Coronary artery (tissue), 2 donors: ENCODE data around the gene B4GALT2.

Experiments used
- DNase-seq: peaks from one replicate; pipeline ENCODE4 v3.0.0-alpha.2; 2017; ENCODE audit warnings: low spot score
- H3K27ac ChIP-seq, 2 donors: fragments of 200-600 bp; sonication (generic); one replicate each; pipeline ENCODE4 v1.5.1; 2016 to 2019
- H3K4me3 ChIP-seq: fragments of 200-600 bp; sonication (generic); 2 replicates; pipeline ENCODE4 v1.5.1; 2016; ENCODE audit warnings: mild to moderate bottlenecking, moderate library complexity
- TF ChIP-seq, protein P1 (sequence below): fragments of 200-600 bp; sonication (generic); IDR thresholded peaks from one replicate; pipeline ENCODE4 v1.5.1; 2019; ENCODE audit warnings: antibody characterized with exemption

B4GALT2 gene

DNA sequence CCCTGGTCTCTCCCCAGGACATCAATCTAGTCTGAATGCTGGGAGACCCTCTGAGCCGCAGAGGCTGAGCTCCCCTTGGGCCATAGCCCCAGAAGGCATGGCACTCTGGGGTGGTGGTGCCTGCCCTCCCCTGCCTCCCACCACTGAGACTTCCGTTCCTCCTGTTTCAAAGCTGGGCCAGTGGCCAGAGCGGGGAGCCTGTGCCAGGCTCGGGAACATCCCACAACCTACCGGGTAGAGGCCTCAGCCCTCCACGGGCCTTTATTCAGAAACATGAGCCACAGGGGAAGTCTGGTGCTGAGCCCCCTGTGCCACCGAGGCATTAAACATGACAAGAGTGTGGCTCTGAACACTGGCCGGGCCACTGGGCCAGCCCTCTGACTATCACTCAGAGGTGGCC, 20.4 kb downstream of the B4GALT2 start:
- no peak for DNase-seq
- no peak overlapping the region for H3K27ac ChIP-seq
- TF ChIP-seq, protein P1, sequence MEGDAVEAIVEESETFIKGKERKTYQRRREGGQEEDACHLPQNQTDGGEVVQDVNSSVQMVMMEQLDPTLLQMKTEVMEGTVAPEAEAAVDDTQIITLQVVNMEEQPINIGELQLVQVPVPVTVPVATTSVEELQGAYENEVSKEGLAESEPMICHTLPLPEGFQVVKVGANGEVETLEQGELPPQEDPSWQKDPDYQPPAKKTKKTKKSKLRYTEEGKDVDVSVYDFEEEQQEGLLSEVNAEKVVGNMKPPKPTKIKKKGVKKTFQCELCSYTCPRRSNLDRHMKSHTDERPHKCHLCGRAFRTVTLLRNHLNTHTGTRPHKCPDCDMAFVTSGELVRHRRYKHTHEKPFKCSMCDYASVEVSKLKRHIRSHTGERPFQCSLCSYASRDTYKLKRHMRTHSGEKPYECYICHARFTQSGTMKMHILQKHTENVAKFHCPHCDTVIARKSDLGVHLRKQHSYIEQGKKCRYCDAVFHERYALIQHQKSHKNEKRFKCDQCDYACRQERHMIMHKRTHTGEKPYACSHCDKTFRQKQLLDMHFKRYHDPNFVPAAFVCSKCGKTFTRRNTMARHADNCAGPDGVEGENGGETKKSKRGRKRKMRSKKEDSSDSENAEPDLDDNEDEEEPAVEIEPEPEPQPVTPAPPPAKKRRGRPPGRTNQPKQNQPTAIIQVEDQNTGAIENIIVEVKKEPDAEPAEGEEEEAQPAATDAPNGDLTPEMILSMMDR = no peak
- H3K4me3 ChIP-seq = no peak overlapping the region

DNA sequence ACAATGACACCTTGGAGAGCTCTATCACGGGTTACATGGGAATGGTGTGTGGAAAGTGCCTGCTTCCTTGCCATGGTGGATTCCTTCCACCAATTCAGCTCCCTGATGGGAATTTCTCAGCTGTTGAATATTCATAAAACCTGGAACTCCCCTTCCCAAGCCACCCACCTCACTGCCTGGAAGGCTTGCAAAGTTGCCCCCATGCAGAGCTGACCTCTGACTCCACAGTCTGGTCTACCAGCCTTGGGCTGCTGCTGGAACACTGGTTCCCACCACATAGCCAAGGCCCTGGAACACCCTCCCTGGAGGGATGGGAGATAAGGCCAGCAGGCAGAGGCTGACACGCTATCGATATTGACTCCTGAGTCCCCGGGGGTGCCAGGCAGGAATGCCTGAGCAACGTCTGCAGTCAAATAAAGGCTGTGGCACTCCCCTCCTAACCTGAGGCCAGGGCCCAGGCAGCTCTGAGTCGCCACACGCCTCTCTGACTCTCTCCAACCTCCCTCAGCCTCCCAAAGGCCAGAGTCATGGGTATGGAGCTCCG, 21.2 kb downstream of the B4GALT2 start:
- DNase-seq = no peak
- TF ChIP-seq, protein P1 = no peak
- no peak overlapping the region for H3K4me3 ChIP-seq
- no peak overlapping the region for H3K27ac ChIP-seq

DNA sequence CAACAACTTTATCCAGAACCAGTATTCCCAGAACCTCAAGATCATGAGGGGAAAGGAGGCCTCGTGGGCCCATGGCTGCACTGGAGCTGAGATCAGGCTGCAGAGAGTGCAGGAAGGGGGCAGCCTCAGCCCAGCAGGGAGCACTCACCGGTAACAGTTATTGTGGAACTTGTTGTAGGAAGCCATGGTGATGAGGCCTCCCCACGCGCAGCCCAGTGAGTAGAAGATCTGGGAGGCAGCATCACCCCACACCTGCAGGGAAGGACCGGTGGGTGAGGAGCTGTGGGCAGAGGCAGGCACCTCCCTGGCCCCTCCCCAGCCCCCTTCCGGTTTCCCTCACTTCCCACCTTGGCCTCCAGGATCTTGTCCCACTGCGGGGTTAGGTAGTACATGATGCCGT, 23.2 kb downstream of the B4GALT2 start:
- H3K4me3 ChIP-seq = no peak overlapping the region
- no peak overlapping the region for H3K27ac ChIP-seq
- no peak for DNase-seq
- TF ChIP-seq, protein P1 = no peak

DNA sequence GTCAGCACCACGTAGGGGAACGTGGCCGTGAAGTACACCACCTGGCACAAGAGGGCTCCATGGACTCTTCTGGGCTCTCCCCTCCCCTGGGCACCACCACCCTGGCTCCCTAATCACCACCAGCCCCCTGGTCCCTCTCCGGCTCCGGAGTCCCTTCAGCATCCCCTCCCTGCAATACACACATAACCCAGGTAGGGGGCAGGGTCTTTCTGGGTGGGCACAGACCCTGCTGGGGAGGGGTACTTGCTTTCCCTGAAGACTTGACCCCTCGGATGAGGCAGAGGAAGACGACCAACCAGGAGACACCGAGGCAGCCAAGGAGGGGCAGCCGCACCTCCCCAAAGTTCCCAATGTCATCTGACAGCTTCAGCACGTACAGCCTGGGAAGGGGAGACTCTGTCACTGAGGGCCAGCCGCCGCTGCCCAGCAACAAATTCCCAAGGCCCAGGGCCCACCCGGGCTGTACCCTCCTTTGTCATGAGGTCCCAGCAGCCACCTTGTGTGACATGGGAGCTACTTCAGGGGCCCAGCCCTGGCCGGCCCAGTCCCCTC, 23.7 kb downstream of the B4GALT2 start:
- TF ChIP-seq, protein P1 = no peak
- Histone ChIP-seq H3K4me3 (no peak overlapping the region), H3K27ac (no peak overlapping the region)
- DNase-seq = no peak

DNA sequence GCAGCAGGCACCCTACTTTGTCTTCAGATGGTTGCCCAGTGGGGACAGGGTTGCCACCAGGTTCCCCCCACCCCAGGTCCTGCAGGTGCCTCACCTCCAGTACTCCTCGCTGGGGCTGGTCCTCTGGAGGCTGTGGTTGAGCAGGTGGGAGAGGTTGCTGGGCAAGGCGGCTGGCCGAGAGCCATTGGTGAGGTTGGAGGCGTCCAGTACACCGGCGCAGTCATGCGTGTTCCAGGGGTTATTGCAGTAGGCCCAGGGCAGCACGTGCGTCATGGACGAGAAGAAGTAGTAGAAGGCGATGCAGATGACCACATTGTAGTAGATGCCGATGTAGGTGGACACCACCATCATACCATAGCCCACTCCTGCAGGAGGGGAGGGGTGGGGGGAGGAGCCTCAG, 29.2 kb downstream of the B4GALT2 start:
- no peak overlapping the region for H3K4me3 ChIP-seq
- TF ChIP-seq, protein P1 = no peak
- DNase-seq = no peak
- no peak overlapping the region for H3K27ac ChIP-seq

DNA sequence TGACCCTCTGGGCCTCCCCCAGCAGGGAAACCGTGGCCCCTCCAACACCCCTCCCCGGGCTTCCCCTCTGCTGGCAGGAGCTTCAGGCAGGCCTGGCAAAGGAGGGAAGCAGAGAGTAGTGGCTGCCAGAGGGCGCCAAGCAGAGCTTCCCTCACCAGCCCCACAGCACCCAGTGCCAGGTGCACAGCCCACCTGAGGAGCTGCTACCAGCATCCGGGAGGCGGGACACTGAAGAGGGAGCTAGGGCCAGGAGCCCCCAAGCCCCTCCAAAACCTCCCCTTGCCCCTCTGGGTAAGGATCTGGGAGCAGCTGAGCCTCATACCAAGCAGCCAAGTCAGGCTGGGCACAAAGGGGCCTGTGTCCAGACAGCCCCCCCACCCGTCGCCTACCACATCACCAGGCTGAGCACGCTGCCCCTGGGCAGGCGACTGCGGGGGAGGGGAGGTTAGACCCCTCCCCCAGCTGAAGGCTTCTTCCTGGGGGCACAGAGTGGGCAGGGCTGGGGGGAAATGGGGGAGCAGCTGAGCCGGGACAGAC, 32.0 kb downstream of the B4GALT2 start:
- Histone ChIP-seq H3K4me3 (no peak overlapping the region), H3K27ac (no peak overlapping the region)
- DNase-seq = no peak
- TF ChIP-seq, protein P1 = no peak

DNA sequence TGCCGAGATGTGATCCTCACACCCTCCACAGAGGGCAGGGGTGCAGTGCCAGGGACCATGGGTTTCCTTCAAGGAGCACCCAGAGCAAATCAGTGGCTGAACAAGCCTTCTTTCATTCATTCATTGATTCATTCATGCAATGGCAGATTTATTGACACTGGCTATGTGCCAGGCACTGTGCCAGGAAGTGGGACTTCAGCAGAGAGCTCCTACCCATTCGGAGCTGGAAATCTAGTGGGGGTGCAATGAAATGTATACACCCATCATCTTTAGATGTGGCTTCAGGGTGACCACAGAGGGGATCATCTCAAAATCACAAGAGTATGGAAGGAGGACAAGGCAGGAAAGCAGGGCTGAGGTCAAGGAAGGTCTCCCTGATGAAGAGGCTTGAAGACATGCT, 33.4 kb downstream of the B4GALT2 start:
- Histone ChIP-seq H3K4me3 (no peak overlapping the region), H3K27ac (no peak overlapping the region)
- TF ChIP-seq, protein P1 = no peak
- no peak for DNase-seq
